Measurements from ENCODE around the gene MROH8.
"Not testable (repeated sequence)": the region's sequence is repeated elsewhere in the genome, so short reads cannot be mapped to it uniquely, and the experiment has no call there.

Gene MROH8

DNA sequence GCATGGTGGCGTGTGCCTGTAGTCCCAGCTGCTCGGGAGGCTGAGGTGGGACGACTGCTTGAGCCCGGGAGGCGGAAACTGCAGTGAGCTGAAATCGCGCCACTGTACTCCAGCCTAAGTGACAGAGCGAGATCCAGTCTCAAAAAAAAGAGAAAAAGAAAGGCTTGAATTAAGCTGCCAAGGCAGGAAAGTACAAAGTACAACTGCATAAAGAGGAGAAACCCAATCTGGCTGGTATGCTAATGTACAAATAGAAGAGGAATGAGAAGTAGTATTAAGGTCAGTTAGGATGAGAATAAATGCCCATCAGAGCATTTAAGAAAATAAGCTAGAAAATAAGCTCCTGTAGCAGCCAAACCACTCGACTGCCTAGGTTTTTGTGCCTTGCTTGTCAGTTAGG, 23.4 kb downstream of the MROH8 start:
- TF ChIP-seq, protein P1, sequence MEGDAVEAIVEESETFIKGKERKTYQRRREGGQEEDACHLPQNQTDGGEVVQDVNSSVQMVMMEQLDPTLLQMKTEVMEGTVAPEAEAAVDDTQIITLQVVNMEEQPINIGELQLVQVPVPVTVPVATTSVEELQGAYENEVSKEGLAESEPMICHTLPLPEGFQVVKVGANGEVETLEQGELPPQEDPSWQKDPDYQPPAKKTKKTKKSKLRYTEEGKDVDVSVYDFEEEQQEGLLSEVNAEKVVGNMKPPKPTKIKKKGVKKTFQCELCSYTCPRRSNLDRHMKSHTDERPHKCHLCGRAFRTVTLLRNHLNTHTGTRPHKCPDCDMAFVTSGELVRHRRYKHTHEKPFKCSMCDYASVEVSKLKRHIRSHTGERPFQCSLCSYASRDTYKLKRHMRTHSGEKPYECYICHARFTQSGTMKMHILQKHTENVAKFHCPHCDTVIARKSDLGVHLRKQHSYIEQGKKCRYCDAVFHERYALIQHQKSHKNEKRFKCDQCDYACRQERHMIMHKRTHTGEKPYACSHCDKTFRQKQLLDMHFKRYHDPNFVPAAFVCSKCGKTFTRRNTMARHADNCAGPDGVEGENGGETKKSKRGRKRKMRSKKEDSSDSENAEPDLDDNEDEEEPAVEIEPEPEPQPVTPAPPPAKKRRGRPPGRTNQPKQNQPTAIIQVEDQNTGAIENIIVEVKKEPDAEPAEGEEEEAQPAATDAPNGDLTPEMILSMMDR (IDR thresholded peaks at IDR 0.05), result no peak
- TF ChIP-seq ZFX (IDR thresholded peaks at IDR 0.05; ENCODE audit: borderline replicate concordance), result no peak
- H3K27ac ChIP-seq, result no peak overlapping the region

DNA sequence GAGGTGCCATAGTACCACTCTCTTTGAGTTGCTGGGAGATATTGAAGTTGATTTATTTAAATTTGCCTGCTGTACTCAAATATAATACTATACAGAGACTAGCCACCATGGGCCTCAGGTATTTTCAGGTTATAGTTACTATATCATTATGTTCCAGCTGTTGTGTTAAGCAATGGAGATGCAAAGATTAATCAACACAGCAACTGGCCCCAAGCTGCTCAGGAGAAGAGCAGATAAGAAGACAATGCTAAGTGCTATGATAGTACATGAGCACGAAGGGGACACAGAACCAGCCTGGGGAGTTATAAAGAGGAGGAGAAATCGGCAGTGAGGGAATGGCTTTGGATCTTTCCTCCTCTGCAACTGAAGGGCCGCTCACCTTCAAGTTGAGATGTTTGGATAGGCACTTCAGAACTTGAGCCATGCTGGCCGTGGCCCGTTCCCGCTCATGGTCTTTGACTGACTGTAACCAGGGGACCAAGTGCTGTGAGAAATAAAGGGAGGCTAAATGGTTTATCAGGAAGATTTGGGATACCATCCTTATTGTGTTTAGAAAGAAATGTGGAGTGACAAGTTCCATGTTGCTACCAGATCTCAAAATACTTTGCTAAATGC, 24.6 kb downstream of the MROH8 start:
- H3K27ac ChIP-seq, result no peak overlapping the region
- TF ChIP-seq, protein P1 (IDR thresholded peaks at IDR 0.05), result no peak
- no peak for TF ChIP-seq ZFX (IDR thresholded peaks at IDR 0.05; ENCODE audit: borderline replicate concordance)

DNA sequence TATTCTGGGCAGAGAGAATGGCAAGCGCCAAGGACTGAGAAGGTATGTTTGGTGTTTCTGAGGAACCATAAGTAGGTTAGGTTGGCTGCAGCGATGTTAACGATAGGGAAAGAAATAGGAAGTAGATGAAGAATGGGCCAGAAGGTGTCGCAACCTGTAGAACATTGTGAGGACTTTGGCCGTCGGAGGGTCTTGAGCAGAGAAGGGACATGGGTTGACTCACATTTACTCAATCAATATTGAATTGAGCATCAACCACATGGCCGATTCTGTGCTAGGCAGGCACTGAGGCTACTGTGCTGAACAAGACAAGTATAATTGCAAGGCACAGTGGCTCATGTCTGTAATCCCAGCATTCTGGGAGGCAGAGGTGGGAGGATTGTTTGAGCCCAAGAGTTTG, 27.1 kb downstream of the MROH8 start:
- TF ChIP-seq, protein P1 (IDR thresholded peaks at IDR 0.05), result no peak
- H3K27ac ChIP-seq, result no peak overlapping the region

DNA sequence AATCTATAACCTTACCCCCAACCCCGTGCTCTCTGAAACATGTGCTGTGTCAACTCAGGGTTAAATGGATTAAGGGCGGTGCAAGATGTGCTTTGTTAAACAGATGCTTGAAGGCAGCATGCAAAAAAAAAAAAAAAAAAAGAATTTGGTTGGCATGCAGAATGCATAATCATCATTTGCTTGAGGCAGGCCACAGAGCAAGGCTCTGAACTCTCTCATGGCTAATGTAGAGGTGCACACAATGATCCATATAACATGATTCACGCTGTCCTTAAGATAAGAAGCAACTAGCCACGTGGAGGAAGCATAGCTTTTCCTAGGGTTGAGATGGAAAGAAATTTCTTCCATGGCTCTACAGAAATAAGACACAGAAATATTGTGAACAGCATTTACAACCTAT, 27.8 kb downstream of the MROH8 start:
- no peak for TF ChIP-seq ZFX (IDR thresholded peaks at IDR 0.05; ENCODE audit: borderline replicate concordance)
- TF ChIP-seq, protein P1 (IDR thresholded peaks at IDR 0.05), result no peak
- H3K27ac ChIP-seq, result no peak overlapping the region

DNA sequence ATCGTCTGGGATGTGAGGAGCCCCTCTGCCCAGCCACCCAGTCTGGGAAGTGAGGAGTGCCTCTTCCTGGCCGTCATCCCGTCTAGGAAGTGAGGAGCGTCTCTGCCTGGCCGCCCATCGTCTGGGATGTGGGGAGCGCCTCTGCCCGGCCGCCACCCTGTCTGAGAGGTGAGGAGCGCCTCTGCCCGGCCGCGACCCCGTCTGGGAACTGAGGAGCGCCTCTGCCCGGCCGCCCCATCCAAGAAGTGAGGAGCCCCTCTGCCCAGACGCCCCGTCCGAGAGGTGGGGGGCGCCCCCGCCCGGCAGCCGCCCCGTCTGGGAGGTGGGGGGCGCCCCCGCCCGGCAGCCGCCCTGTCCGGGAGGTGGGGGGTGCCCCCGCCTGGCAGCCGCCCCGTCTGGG, 28.5 kb downstream of the MROH8 start:
- not testable (repeated sequence) for H3K27ac ChIP-seq

DNA sequence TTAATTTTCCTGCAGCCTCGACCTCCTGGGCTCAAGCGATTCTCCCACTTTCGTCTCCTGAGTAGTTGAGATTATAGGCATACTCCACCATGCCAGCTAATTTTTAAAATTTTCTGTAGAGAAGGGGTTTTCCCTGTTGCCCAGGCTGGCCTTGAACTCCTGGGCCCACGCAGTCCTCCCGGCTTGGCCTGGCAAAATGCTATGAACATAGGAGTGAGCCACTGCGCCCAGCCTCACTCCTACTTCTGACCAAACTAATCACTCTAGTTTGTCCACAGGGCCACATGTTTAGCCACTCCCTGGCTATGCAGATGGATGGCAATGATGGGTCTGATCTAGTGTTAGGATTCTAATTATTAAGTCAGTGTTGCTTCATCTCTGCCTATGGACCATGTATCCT, 32.1 kb downstream of the MROH8 start:
- no peak overlapping the region for H3K27ac ChIP-seq
- TF ChIP-seq, protein P1 (IDR thresholded peaks at IDR 0.05), result no peak
- TF ChIP-seq ZFX (IDR thresholded peaks at IDR 0.05; ENCODE audit: borderline replicate concordance), result no peak

DNA sequence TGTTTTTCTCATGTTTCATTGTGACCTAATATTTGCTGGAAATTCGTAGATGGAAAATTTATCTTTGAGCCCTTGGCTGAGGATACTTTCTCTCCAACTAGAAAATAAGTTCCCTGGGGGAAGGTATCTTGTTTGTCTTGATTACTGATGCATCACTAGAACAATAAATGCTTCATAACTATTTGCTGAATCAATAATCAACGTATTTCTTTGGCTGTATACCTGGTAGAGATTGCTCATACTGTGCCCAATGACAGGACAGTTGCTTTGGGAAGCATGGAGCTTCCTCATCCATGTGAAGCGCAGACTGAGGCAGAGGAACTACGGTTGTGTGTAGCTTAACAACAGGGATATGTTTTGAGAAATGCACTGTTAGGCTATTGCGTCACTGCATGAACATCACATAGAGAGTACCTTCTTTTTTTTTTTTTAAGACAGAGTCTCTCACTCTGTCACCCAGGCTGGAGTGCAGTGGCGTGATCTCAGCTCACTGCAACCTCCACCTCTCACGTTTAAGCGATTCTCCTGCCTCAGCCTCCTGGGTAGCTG, 34.4 kb downstream of the MROH8 start:
- H3K27ac ChIP-seq, result peak overlapping the region; percentile 3; the same call in 1 of the 2 replicates
- TF ChIP-seq ZFX (IDR thresholded peaks at IDR 0.05; ENCODE audit: borderline replicate concordance), result no peak
- TF ChIP-seq, protein P1 (IDR thresholded peaks at IDR 0.05), result no peak

DNA sequence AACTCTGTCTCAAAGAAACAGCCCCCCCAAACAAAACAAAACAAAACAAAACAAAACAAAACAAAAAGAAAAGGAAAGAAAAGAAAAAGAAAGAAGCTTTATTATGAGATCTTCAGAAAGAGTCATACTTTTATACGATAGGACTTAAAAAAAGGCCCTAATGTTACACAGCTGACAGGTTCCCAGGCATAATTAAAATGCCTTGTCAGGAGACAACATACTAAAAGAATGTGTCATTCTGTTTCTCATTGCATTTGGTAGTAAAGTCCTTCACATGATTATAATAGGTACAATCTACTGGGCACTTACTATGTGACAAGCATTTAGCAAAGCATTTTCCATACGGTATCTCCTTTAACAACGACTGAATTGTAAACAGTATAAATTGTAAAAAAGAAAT, 36.6 kb downstream of the MROH8 start:
- TF ChIP-seq, protein P1 (IDR thresholded peaks at IDR 0.05), result no peak
- TF ChIP-seq ZFX (IDR thresholded peaks at IDR 0.05; ENCODE audit: borderline replicate concordance), result no peak
- no peak overlapping the region for H3K27ac ChIP-seq

All from 22Rv1 (cell line).